Activated T-cell treated with anti-CD3 and anti-CD28 coated beads, Interleukin-2, amount 50 U/mL, for 4 hours (primary cell): ENCODE data around the gene ADCY7. TPM values are rescaled to one million over a fixed set of nuclear protein-coding genes. Genes with fewer than 3 reads are reported as not detected.
A peak's percentile ranks its signal among the peaks of the same experiment; 100 is the strongest.

Source experiments
- ATAC-seq, 2 donors: fragments of 200-7000 bp; cut with Tn5 transposase; one replicate each; pipeline ENCODE4 v1.10.0; 2021
- DNase-seq: peaks from one replicate; pipeline ENCODE4 v3.0.0-alpha.2; 2020
- H3K27me3 Mint-ChIP-seq: one replicate; pipeline ENCODE4 v1.8.0; 2021; ENCODE audit warnings: low read depth, mixed read lengths
- H3K36me3 Mint-ChIP-seq: one replicate; pipeline ENCODE4 v1.8.0; 2022; ENCODE audit warnings: mixed read lengths; ENCODE audit not compliant: insufficient read depth
- H3K4me1 Mint-ChIP-seq: one replicate; pipeline ENCODE4 v1.8.0; 2021; ENCODE audit warnings: low read depth, mixed read lengths
- H3K4me3 Mint-ChIP-seq: one replicate; pipeline ENCODE4 v1.8.0; 2021; ENCODE audit warnings: mild to moderate bottlenecking, moderate library complexity, mixed read lengths
- H3K9me3 Mint-ChIP-seq: one replicate; pipeline ENCODE4 v1.8.0; 2021; ENCODE audit warnings: mixed read lengths
- total RNA-seq, 3 donors: library from RNA; stranded (reverse); gene quantifications; one replicate each; pipeline ENCODE4 v1.2.1, GENCODE V29; 2021

ADCY7 gene
- total RNA-seq, 3 donors from 2014 or later, result 61.7 to 77.6 (median 70.7) TPM

DNA sequence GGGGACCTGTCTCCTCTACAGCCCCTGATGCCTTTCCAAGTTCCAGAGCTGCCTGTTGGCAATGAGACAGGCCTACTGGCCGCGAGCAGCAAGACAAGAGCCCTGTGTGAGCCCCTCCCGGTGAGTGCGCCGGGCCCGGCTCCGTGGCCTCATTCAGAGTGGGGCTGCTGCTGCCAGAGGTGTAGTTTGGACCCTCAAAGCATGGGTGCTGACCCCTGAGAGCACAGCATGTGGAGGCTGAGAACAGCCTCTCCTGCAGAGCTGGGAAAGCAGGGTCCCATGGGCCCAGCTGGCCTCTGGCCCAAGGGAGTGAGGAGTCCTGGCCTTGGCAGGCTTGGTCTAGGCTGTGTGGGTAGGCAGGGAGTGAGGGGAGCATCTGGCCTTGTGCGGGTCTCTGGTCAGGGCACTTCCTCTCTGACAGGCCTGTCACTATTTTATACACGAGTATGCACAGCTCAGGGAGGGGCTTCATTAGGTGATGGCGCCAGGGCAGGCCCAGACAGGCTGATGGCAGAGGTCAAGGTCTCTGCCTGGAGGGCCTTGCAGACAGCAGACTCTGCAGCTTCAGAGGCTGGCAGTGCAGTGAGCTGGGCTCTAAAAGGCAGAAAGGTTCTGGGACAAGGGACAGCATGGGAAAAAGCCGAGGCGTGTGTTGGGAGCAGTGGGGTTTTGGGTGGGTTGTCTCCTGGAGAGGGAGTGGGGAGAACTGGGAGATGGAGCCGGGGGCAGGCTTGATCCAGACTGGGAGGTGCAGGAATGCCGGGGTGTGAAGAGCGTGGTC, 43.4 kb downstream of the ADCY7 start:
- Mint-ChIP-seq H3K4me3 (no peak overlapping the region), H3K36me3 (peaks cover 20% of the 10 kb centered on the region), H3K27me3 (no peaks in the 10 kb centered on the region), H3K9me3 (no peaks in the 10 kb centered on the region), H3K4me1 (peaks cover 12% of the 10 kb centered on the region)
- no peak for DNase-seq
- ATAC-seq, result no peak

DNA sequence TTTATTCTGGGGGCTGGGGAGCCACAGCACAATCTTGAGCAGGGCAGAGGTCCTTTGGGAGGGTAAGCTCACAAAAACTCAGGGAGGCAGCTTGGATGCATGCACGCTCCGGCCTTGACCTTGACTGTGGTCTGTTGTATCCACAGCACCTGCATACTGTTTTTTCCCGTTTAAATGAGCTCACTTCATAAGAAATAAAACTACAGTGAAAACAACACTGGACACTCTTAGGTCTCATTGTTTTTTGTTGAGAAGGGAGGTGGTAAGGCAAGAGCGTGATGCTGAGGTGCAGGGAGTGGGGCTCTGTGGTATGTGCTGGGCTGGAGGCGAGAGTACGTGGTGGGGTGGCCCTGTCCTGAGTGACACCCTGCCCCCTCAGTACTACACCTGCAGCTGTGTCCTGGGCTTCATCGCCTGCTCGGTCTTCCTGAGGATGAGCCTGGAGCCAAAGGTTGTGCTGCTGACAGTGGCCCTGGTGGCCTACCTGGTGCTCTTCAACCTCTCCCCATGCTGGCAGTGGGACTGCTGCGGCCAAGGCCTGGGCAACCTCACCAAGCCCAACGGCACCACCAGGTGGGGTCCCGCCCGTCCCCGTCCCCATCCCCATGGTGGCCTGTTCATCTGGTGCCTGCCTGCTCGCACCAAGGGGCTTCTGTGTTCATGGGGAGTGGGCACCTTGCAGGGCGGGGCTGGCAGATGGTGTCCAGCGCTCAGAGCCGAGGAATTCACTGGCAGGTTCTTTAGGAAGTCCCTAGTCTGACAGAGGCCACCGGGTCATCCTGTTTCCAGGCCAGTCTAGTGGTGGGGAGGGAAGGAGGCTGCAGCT, 44.2 kb downstream of the ADCY7 start:
- Mint-ChIP-seq H3K4me1 (peaks cover 15% of the 10 kb centered on the region), H3K27me3 (no peaks in the 10 kb centered on the region), H3K4me3 (no peak overlapping the region), H3K9me3 (no peaks in the 10 kb centered on the region), H3K36me3 (peaks cover 25% of the 10 kb centered on the region)
- ATAC-seq (no peak), DNase-seq (no peak)

DNA sequence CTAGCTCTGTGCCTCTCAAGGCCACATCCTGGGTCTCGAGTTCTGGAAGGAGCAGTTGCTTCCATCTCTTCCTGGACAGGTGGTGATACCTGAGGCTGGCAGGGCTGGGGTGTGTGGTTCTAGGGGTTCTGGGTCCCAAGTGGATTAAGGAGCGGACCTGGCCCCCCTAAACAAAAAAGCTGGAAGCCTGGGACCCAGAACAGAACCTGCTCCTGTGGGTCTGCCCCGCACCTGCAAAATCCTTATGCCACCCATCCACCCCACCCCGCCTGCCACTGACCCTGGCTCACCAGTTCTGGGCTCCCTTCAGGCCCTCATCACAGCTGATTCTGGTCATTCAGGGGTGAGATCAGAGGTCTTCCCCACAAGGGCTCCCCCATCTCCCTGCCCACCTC, 44.8 kb downstream of the ADCY7 start:
- Mint-ChIP-seq H3K27me3 (no peaks in the 10 kb centered on the region), H3K4me1 (peaks cover 15% of the 10 kb centered on the region), H3K36me3 (peaks cover 25% of the 10 kb centered on the region), H3K4me3 (no peak overlapping the region), H3K9me3 (no peaks in the 10 kb centered on the region)
- ATAC-seq, result no peak
- DNase-seq, result no peak

DNA sequence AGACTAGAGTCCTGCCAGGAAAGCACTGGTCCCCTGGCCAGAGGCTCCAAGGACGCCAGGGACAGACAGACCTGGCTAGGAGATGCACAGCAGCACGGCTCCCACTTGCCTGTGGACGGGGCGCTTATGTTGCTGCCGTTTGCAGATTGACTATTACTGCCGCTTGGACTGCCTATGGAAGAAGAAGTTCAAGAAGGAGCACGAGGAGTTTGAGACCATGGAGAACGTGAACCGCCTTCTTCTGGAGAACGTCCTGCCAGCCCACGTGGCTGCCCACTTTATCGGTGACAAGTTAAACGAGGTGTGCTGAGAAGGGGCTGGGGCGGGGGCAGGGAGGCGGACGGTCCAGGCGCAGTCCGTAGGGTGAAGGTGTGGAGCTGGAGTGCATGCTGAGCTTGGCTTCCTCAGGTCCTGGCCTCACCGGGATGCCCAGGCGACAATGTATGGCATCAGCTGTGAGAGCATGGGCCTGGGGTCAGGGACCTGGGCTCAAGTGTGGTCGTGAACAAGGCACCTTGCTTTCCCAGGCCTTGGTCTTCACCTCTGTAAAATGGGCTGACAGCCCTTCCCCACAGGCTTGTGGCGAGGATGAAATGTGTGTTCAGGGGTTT, 45.6 kb downstream of the ADCY7 start:
- no peak overlapping the region for H3K4me3 Mint-ChIP-seq
- H3K4me1 Mint-ChIP-seq, result peaks cover 15% of the 10 kb centered on the region
- no peak for ATAC-seq
- peaks cover 23% of the 10 kb centered on the region for H3K36me3 Mint-ChIP-seq
- H3K27me3 Mint-ChIP-seq, result no peaks in the 10 kb centered on the region
- no peaks in the 10 kb centered on the region for H3K9me3 Mint-ChIP-seq
- no peak for DNase-seq

DNA sequence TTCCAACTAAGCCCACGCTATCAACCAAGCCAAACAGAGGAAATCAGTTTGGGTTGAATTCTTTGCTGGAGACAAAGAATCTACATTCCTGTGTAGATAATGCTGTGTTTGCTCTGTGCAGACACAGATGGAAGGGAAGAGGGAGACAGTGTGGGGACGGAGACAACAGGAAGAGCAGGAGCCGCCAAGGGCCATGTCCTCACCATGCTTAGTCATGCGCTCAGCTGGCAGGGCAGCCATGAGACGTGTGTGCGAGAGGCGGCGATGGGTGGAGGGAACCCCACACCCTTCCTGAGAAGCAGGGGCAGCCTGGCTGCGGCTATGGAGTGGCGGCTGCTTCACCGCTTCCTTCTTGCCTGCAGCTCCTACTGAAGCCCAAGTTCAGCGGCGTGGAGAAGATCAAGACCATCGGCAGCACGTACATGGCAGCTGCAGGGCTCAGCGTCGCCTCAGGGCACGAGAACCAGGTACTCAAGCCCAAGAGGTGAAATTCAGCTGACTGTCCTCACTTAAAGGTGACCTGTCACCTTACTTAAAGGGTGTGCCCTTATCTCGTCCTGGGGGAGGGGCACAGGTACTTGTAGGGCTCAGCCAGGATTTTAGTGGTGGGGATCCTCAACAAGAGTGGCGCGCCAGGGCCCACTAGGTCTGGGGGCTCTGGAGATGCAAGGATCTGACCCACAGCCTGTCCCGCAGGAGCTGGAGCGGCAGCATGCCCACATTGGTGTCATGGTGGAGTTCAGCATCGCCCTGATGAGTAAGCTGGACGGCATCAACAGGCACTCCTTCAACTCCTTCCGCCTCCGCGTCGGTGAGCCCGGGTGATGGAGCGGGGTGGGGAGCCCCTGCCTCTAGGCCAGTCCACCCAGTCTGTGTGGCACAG, 47.5 kb downstream of the ADCY7 start:
- Mint-ChIP-seq H3K4me1 (peaks cover 21% of the 10 kb centered on the region), H3K9me3 (no peaks in the 10 kb centered on the region), H3K4me3 (no peak overlapping the region), H3K27me3 (no peaks in the 10 kb centered on the region), H3K36me3 (peaks cover 31% of the 10 kb centered on the region)
- ATAC-seq (peak; percentile 57 to 75), DNase-seq (peak; percentile 49)

DNA sequence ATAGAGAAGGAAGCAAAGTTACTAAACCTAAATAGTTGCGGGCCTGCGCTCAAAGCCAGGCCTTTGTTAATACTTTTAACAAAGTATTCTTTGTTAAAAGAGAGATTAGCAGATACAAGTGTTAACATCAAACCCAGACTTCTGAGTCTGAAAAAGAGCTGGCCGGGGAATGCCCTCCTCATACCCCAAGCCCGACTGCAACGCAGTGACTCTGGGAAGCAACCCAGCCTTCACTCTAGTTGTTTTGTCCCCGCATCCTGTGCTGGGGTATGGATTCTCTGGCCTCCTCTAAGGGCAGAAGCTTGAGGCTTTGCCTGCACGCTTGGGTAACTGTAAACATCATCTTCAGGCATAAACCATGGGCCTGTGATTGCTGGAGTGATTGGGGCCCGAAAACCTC, 48.3 kb downstream of the ADCY7 start:
- DNase-seq (no peak), ATAC-seq (no peak)
- Mint-ChIP-seq H3K9me3 (no peaks in the 10 kb centered on the region), H3K4me3 (no peak overlapping the region), H3K27me3 (no peaks in the 10 kb centered on the region), H3K36me3 (peaks cover 31% of the 10 kb centered on the region), H3K4me1 (peaks cover 21% of the 10 kb centered on the region)

DNA sequence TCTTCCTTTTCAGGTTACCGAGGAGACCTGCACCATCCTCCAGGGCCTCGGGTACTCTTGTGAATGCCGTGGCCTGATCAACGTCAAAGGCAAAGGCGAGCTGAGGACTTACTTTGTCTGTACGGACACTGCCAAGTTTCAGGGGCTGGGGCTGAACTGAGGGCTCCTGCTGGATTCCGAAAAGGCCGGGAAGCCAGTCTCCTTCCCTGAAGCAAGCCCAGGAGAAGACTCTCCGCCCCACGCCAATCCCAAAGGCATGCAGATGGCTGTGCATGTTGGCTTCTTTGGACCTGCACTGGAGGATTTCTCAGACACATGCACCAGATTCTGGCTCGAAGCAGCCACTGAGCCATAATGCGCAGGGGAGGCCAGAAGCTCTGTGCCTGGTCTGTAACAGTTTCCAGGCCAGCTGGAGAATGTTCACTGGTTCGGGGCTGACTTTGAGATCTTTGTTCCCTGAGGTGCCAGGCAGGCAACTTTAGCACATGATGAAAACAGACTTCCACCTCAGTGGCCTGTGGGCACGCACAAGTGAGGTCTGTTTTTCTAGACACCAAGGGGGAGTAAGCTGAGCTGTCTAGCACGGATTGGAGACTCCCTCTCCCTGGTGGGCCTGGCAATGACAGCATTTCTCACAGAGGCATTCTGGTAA, 49.1 kb downstream of the ADCY7 start:
- Mint-ChIP-seq H3K27me3 (no peaks in the 10 kb centered on the region), H3K4me1 (peaks cover 21% of the 10 kb centered on the region), H3K9me3 (no peaks in the 10 kb centered on the region), H3K4me3 (no peak overlapping the region), H3K36me3 (peaks cover 28% of the 10 kb centered on the region)
- DNase-seq, result no peak
- ATAC-seq, result no peak

DNA sequence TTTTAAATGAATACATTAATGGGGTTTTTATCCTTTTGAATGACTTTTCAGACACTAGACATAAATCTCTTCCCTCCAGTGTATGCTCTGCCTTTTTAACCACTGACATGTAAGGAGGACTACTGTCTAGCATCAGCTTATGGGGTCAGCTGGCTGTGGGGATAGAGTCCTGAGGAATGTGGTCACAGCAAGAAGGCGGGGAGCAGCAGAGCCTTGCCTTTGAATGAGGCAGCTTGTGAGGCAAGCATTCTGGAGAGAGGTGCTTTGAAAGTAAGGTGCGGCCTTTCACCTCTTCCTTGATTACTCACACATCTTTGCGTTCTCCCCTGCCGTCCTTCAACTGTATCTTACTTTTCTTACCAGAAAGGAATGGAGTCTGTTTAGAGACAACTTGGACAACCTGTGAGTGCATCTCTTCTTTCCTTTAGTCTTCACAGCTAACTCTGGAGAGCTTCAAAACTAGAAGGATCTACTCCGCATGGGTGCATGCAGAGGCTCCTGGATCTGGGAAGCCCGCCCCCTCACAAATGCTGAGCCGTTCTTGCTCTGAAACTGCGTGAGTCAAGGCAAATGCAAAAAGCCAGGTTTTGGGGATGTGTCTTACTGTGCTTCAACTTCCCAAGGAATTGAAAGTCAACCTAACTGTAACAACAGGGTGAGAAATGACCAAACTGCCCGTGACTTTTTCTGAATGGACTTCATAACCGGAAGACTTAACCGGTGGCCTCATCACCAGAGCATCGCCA, 49.9 kb downstream of the ADCY7 start:
- peaks cover 21% of the 10 kb centered on the region for H3K4me1 Mint-ChIP-seq
- DNase-seq, result no peak
- H3K4me3 Mint-ChIP-seq, result no peak overlapping the region
- H3K27me3 Mint-ChIP-seq, result no peaks in the 10 kb centered on the region
- ATAC-seq, result no peak
- peaks cover 32% of the 10 kb centered on the region for H3K36me3 Mint-ChIP-seq
- H3K9me3 Mint-ChIP-seq, result no peaks in the 10 kb centered on the region

DNA sequence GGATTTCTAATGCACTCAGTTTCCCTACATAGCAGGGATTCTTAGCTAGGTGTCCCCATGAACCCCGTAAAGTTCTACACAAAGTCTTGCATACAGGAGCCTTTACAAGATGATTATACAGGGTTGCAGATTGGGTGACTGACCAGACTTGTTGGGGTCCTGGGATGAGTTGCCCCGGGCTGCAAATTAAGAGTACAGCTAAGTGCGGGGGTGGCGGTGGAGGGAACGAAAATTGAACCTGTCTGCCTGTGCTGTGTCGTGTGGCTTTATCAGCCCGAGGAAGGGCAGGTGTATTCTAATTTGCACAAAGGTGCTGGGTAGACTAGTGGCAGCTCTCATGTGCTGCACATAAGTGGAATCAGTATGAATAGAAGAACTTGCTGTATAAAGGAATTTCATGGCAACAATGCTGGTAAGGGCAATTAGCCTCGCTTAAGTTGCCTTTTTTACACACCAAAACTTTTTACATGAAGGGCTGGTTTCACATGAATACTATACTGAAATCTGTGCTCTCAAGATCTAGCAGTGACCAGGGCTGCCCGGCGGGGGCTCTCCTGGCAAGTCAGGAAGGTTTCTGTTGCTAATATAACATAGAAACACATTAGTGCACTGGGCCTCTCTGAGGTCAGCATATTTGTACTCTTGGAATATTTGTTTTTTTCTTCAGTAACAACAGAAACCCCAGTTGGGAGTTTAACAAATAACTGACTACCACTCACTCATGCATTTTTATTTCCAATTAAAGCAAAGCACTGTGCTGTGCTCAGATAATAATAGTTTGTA, 50.7 kb downstream of the ADCY7 start:
- no peak for ATAC-seq
- Mint-ChIP-seq H3K4me1 (peaks cover 20% of the 10 kb centered on the region), H3K36me3 (peaks cover 35% of the 10 kb centered on the region), H3K27me3 (no peaks in the 10 kb centered on the region), H3K4me3 (no peak overlapping the region), H3K9me3 (no peaks in the 10 kb centered on the region)
- DNase-seq, result no peak

DNA sequence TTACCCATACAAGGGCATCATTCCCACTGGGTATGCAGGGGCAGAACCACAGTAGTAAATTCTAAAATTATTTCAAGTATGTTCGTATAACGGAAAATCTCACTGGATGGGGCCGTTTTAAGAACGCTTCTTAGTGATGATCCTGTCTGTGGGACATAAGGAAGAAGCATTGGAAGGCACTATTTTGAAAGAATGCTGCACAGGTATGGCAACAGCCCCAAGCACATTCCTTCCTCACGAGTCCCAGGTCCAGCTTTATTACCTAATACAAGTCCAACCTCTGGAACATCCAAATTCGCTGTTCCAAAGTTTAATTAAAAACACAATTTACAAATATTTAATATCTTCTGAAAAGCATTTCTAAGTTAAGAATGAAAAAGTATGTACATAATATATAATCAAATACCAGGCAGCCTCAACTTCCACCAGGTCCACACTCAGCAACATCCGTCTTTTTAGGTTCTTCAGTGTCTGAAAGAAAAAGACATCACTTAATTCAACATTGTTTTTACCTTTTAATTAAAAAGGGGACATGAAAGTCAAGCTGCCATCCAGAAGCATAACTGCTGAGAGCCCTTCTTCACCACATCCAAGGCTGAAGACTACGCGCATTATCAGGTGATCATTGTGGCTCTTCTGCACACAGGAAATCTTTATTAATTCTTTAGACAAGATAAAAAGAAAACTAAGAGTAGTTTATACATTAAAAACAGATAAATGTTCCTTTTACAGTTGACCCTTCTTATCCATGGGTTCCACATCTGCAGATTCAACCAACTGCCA, 52.6 kb downstream of the ADCY7 start:
- H3K27me3 Mint-ChIP-seq, result no peaks in the 10 kb centered on the region
- ATAC-seq (no peak), DNase-seq (no peak)
- peaks cover 29% of the 10 kb centered on the region for H3K36me3 Mint-ChIP-seq
- no peaks in the 10 kb centered on the region for H3K9me3 Mint-ChIP-seq
- peaks cover 18% of the 10 kb centered on the region for H3K4me1 Mint-ChIP-seq
- no peak overlapping the region for H3K4me3 Mint-ChIP-seq

DNA sequence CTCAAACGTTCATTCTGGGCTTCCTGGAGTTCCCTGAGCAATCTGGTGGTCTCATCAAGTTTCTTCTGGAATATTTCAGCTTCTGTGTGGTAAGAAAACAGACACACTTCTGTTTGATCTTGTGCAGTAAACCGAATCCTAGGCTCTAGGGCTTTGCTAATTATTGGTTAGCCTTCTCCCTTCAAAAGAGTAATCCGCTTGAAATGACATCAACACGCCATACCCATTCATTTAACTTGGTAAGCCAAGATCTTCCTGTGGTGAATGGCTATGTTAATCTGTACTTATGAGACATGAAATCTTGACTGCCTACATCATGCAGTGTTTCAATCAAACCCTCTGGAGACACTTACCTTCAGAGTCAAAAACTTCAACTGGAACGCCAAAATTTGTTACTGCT, 54.0 kb downstream of the ADCY7 start:
- Mint-ChIP-seq H3K4me3 (no peak overlapping the region), H3K36me3 (peaks cover 32% of the 10 kb centered on the region)

DNA sequence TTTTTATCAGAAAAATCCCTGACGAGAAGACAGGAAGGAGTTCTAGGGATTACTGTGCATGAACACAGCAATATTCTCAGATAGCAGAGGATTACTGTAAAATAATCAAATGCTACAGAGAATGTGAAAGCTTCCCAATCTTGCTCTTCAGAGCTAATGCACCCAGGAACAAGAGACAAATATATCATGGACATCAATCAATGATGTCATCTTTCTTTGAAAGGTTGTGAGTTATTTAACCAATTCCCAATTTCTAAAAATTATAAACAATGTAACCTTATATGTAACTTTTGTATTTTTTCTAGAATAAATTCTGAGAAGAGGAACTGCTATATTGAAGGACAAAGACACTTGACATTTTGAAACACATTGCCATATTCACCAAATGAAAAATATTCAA, 56.0 kb downstream of the ADCY7 start:
- no peak for DNase-seq
- H3K4me3 Mint-ChIP-seq, result no peak overlapping the region
- H3K4me1 Mint-ChIP-seq, result peaks cover 33% of the 10 kb centered on the region
- H3K36me3 Mint-ChIP-seq, result peaks cover 41% of the 10 kb centered on the region
- H3K9me3 Mint-ChIP-seq, result no peaks in the 10 kb centered on the region
- ATAC-seq, result no peak
- H3K27me3 Mint-ChIP-seq, result no peaks in the 10 kb centered on the region

More for the DNA sequence above, 54.0 kb downstream of the ADCY7 start:
- ATAC-seq, result no peak
- peaks cover 22% of the 10 kb centered on the region for H3K4me1 Mint-ChIP-seq
- H3K9me3 Mint-ChIP-seq, result no peaks in the 10 kb centered on the region
- no peak for DNase-seq
- no peaks in the 10 kb centered on the region for H3K27me3 Mint-ChIP-seq
